ENCODE data around the gene GPR107. TPM values are rescaled to one million over a fixed set of nuclear protein-coding genes. Genes with fewer than 3 reads are reported as not detected.

GPR107 gene
- total RNA-seq, 2 donors from 2014 or later: 32.6 to 32.8 TPM

DNA sequence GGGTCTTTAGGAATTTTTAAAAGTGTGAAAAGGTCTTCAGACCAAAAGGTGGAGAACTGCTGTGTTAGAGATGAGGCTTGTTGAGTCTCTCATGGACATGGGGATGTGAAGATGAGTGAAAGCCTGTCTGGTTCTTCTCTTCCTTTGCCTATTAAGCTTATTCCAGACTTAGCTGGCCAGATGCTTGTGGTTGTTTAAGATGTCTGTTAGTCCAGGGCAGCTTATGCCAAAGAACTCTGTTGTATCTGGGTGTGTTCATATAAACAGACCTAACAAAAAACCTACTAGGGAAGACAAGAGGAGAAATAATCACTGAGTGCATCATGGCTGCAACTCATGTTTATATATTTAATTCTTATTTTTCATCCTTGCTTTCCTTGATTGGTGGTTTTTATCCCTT lies 61.0 kb downstream of the GPR107 start:
- DNase-seq (ENCODE audit: low spot score) (no peak), ATAC-seq (no peak)
- Mint-ChIP-seq H3K4me1 (ENCODE audit: low read depth in 2 of 2) (peaks cover 23 to 33% of the 10 kb centered on the region in 2 donors), H3K36me3 (peaks cover 11% of the 10 kb centered on the region), H3K4me3 (no peak overlapping the region), H3K9me3 (no peaks in the 10 kb centered on the region), H3K27ac (no peak overlapping the region), H3K27me3 (no peaks in the 10 kb centered on the region)

GRCh38 chr9:130116346-130116745 lies 62.6 kb downstream of the GPR107 start:
- H3K27ac Mint-ChIP-seq: no peak overlapping the region
- H3K4me1 Mint-ChIP-seq (ENCODE audit: low read depth in 2 of 2): peaks cover 11 to 26% of the 10 kb centered on the region in 2 donors
- no peak overlapping the region for H3K4me3 Mint-ChIP-seq
- H3K9me3 Mint-ChIP-seq: no peaks in the 10 kb centered on the region
- no peaks in the 10 kb centered on the region for H3K27me3 Mint-ChIP-seq
- ATAC-seq (no peak), DNase-seq (ENCODE audit: low spot score) (no peak)
- H3K36me3 Mint-ChIP-seq: peaks cover 6% of the 10 kb centered on the region

GRCh38 chr9:130117376-130117775 lies 63.7 kb downstream of the GPR107 start:
- no peaks in the 10 kb centered on the region for H3K9me3 Mint-ChIP-seq
- H3K27me3 Mint-ChIP-seq: no peaks in the 10 kb centered on the region
- no peak overlapping the region for H3K27ac Mint-ChIP-seq
- ATAC-seq (no peak), DNase-seq (ENCODE audit: low spot score) (no peak)
- H3K4me3 Mint-ChIP-seq: no peak overlapping the region
- H3K4me1 Mint-ChIP-seq (ENCODE audit: low read depth in 2 of 2): peaks cover 1 to 15% of the 10 kb centered on the region in 2 donors
- peaks cover 6% of the 10 kb centered on the region for H3K36me3 Mint-ChIP-seq

- ATAC-seq (no peak), DNase-seq (ENCODE audit: low spot score) (no peak)
- Mint-ChIP-seq H3K36me3 (peaks cover 6% of the 10 kb centered on the region), H3K4me3 (no peak overlapping the region), H3K27ac (peak overlapping the region in 1 of 2 donors; percentile 47), H3K4me1 (ENCODE audit: low read depth in 2 of 2) (peaks cover 0 to 12% of the 10 kb centered on the region in 2 donors), H3K9me3 (no peaks in the 10 kb centered on the region), H3K27me3 (no peaks in the 10 kb centered on the region)
Observed at GRCh38 chr9:130117816-130118632, 64.3 kb downstream of the GPR107 start.

GRCh38 chr9:130118841-130119518 lies 65.3 kb downstream of the GPR107 start:
- H3K27me3 Mint-ChIP-seq: no peaks in the 10 kb centered on the region
- no peaks in the 10 kb centered on the region for H3K9me3 Mint-ChIP-seq
- H3K4me3 Mint-ChIP-seq: no peak overlapping the region
- peaks cover 6% of the 10 kb centered on the region for H3K36me3 Mint-ChIP-seq
- ATAC-seq: peak; percentile 15 to 19
- peak overlapping the region in 1 of 2 donors; percentile 47 for H3K27ac Mint-ChIP-seq
- H3K4me1 Mint-ChIP-seq (ENCODE audit: low read depth in 2 of 2): peaks cover 0 to 9% of the 10 kb centered on the region in 2 donors
- DNase-seq (ENCODE audit: low spot score): no peak

DNA sequence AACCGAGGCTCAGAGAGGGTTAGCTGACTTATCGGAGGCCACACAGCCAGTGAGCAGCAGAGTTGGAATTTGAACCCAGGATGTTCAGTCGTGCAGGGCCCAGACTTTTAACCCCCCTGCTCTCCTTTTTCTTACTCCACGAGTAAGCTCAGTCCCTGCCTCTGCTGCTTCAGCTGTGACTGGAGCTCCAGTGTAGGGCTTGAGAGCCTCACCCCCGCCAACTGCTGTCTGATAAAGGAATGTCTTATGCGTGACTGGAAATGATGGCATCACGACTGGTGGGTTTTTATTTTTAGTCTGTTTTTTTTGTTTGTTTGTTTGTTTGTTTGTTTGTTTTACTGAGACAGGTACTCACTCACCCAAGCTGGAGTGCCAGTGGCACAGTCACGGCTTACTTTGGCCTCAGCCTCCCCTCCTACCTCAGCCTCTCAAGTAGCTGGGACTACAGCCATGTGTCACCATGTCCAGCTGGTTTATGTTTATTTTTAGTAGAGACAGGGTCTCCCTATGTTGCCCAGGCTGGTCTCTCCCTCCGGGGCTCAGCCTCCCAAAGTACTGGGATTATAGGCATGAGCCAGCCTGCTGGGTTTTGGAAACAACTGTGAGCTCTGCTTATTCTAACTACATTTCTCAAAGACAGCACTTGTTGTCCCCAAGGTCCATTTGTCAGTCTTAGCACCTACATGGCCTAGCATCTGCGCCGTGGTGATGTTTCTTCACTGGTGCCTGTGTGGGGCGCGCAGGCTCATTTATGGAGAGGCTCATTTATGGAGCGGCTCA lies 66.0 kb downstream of the GPR107 start:
- DNase-seq (ENCODE audit: low spot score): no peak
- no peak for ATAC-seq
- Mint-ChIP-seq H3K36me3 (peaks cover 6% of the 10 kb centered on the region), H3K4me3 (no peak overlapping the region), H3K27me3 (no peaks in the 10 kb centered on the region), H3K4me1 (ENCODE audit: low read depth in 2 of 2) (peaks cover 0 to 9% of the 10 kb centered on the region in 2 donors), H3K27ac (peak overlapping the region in 1 of 2 donors; percentile 75), H3K9me3 (no peaks in the 10 kb centered on the region)

DNA sequence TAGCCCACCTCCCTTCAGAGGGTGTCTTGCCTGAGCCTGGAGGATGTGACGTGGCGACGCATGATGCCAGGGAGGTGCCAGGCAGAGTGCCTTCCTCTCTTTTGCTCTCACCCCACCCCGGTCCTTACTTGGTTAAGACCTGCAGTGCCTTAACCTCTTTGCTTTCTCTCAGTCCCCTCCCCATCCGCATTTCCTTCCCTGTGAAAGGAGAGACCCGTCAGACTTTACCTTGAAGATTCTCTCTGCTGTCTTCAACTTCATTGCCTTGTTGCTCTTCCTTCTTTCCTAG lies 66.5 kb downstream of the GPR107 start:
- peaks cover 0 to 9% of the 10 kb centered on the region in 2 donors for H3K4me1 Mint-ChIP-seq (ENCODE audit: low read depth in 2 of 2)
- H3K27me3 Mint-ChIP-seq: no peaks in the 10 kb centered on the region
- H3K27ac Mint-ChIP-seq: peak overlapping the region in 1 of 2 donors; percentile 75
- H3K9me3 Mint-ChIP-seq: no peaks in the 10 kb centered on the region
- DNase-seq (ENCODE audit: low spot score) (no peak), ATAC-seq (no peak)
- H3K36me3 Mint-ChIP-seq: peaks cover 6% of the 10 kb centered on the region
- no peak overlapping the region for H3K4me3 Mint-ChIP-seq

DNA sequence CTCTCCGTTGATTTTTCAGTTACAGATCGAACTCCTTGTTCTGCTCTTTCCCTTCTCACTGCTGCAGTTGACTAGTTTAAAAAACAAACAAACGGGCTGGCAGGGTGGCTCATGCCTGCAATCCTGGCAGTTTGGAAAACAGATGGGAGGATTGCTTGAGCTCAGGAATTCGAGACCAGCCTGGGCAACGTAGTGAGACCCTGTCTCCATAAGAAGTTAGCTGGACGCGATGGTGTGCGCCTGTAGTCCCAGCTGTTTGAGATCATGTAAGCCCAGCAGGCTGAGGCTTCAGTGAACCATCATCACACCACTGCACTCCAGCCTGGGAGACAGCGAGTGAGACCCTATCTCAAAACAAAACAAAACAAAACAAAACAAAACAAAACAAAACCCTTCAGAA lies 67.1 kb downstream of the GPR107 start:
- ATAC-seq (no peak), DNase-seq (ENCODE audit: low spot score) (no peak)
- H3K27ac Mint-ChIP-seq: peak overlapping the region in 1 of 2 donors; percentile 75
- H3K4me1 Mint-ChIP-seq (ENCODE audit: low read depth in 2 of 2): peaks cover 0 to 9% of the 10 kb centered on the region in 2 donors
- no peaks in the 10 kb centered on the region for H3K27me3 Mint-ChIP-seq
- no peaks in the 10 kb centered on the region for H3K9me3 Mint-ChIP-seq
- H3K36me3 Mint-ChIP-seq: peaks cover 3% of the 10 kb centered on the region
- H3K4me3 Mint-ChIP-seq: no peak overlapping the region

GRCh38 chr9:130122456-130122855 lies 68.8 kb downstream of the GPR107 start:
- ATAC-seq (no peak), DNase-seq (ENCODE audit: low spot score) (no peak)
- H3K4me3 Mint-ChIP-seq: no peak overlapping the region
- peaks cover 10 to 20% of the 10 kb centered on the region in 2 donors for H3K4me1 Mint-ChIP-seq (ENCODE audit: low read depth in 2 of 2)
- H3K9me3 Mint-ChIP-seq: no peaks in the 10 kb centered on the region
- H3K27me3 Mint-ChIP-seq: no peaks in the 10 kb centered on the region
- peaks cover 5% of the 10 kb centered on the region for H3K36me3 Mint-ChIP-seq
- peak overlapping the region in 1 of 2 donors; percentile 76 for H3K27ac Mint-ChIP-seq

DNA sequence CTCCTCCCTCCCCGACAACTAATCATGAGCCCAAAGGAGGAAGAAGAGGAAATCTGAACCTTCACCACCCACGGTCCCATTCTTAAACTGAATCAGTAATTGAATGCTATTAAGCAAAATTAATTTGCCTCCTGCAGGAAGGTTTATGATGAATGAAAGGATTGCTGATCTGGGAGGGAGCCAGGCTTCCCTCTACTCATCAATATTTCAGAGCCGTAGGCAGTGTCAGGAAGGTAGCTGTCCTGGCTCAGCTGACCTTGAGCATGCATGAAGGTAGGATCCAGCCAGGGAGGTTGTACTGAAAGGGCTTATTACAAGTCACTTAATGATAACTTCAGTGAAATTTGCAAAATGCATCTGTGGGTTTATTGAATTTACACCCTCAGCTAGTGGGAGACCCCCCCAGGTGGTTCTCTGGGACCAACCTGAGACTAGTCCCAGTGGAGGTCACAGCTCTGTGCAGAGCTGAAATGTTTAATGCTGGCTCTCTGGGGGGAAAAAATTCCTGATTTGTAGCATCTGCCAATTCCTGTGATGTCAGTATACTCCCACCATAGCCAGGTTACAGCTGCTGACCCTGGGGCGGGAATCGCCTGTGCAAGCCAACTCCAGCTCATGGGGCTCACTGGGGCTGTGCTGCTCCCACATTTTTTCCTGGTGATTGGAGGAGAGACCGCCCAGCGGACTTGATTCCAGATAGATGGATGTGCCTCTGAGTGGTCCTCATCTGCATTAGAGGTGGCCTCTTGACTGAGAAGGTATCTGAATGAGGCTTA lies 70.6 kb downstream of the GPR107 start:
- no peak overlapping the region for H3K4me3 Mint-ChIP-seq
- no peaks in the 10 kb centered on the region for H3K9me3 Mint-ChIP-seq
- H3K4me1 Mint-ChIP-seq (ENCODE audit: low read depth in 2 of 2): peaks cover 28 to 33% of the 10 kb centered on the region in 2 donors
- H3K27me3 Mint-ChIP-seq: no peaks in the 10 kb centered on the region
- ATAC-seq: no peak
- no peak for DNase-seq (ENCODE audit: low spot score)
- peaks cover 5% of the 10 kb centered on the region for H3K36me3 Mint-ChIP-seq
- no peak overlapping the region for H3K27ac Mint-ChIP-seq

DNA sequence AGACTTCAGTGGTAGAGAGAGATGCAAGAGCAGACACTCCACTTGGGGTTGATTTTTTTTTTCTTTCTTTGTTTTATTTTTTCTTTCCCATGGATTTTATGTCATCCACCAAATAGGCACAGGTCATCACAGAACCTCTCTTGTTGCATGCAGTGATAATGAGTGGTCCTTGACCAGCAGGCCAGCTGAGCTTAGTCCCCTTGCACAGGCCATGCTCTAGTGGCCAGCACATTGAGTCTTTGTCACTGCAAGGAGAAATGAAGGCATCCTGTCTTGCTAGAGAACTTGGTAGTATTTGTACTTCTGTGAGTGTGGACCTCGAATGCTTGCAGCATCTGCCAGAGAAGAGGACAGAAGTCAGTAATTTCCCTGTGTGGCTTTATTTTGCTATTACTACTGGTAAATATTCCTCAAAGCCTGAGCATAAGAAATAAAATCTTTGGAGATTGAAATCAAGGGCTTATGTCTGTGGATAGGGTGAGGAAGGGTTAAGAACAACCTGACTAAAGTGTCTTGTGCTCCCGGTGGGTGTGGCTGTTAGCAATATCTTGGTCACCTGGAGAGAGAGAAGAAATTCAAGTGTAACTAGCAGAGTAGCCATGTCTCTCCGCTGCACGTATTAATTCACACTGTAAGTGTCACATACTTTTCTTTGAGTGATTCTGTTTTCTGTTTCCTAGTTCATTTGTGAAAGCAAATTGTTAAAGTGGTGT lies 73.2 kb downstream of the GPR107 start:
- Mint-ChIP-seq H3K36me3 (peaks cover 13% of the 10 kb centered on the region), H3K27ac (peak overlapping the region; percentile 98 to 100), H3K27me3 (no peaks in the 10 kb centered on the region), H3K4me1 (ENCODE audit: low read depth in 2 of 2) (peaks cover 49% of the 10 kb centered on the region in 2 donors), H3K9me3 (no peaks in the 10 kb centered on the region), H3K4me3 (peak overlapping the region; percentile 60)
- ATAC-seq (no peak), DNase-seq (ENCODE audit: low spot score) (no peak)

GRCh38 chr9:130128251-130128650 lies 74.5 kb downstream of the GPR107 start:
- peak; percentile 86 for DNase-seq (ENCODE audit: low spot score)
- Mint-ChIP-seq H3K9me3 (no peaks in the 10 kb centered on the region), H3K36me3 (peaks cover 13% of the 10 kb centered on the region), H3K27ac (peak overlapping the region; percentile 98 to 100), H3K4me3 (peak overlapping the region; percentile 82), H3K27me3 (no peaks in the 10 kb centered on the region), H3K4me1 (ENCODE audit: low read depth in 2 of 2) (peaks cover 56 to 58% of the 10 kb centered on the region in 2 donors)
- peak; percentile 86 to 92 for ATAC-seq

All from natural killer cell treated with Interleukin-12 subunit alpha and Interleukin-12 subunit beta and Interleukin-15 and Interleukin-18, amount 100 ng/mL, for 72 hours (primary cell).